GM19397 (cell line): ENCODE results near the gene RIT1.
"Not testable (repeated sequence)": the region's sequence is repeated elsewhere in the genome, so short reads cannot be mapped to it uniquely, and the experiment has no call there.

ENCODE experiments used
- ATAC-seq: cut with Tn5 transposase; IDR thresholded peaks from one replicate; pipeline ENCODE4 v1.9.1; 2021; ENCODE audit warnings: mild to moderate bottlenecking, moderate library complexity; ENCODE audit not compliant: unreplicated experiment

Gene RIT1

DNA sequence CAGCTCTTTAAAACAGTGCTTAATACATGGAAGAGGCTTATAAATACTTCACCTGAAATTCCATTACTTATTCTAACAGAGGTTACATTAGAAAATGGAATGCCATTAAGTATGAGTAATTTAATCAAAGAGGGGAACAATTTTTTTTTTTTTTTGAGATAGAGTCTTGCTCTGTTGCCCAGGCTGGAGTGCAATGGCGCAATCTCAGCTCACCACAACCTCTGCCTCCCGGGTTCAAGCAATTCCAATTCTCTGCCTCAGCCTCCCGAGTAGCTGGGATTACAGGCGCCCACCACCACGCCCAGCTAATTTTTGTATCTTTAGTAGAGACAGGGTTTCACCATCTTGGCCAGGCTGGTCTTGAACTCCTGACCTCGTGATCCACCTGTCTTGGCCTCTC is 15.5 kb downstream of the RIT1 start:
- not testable (repeated sequence) for ATAC-seq

DNA sequence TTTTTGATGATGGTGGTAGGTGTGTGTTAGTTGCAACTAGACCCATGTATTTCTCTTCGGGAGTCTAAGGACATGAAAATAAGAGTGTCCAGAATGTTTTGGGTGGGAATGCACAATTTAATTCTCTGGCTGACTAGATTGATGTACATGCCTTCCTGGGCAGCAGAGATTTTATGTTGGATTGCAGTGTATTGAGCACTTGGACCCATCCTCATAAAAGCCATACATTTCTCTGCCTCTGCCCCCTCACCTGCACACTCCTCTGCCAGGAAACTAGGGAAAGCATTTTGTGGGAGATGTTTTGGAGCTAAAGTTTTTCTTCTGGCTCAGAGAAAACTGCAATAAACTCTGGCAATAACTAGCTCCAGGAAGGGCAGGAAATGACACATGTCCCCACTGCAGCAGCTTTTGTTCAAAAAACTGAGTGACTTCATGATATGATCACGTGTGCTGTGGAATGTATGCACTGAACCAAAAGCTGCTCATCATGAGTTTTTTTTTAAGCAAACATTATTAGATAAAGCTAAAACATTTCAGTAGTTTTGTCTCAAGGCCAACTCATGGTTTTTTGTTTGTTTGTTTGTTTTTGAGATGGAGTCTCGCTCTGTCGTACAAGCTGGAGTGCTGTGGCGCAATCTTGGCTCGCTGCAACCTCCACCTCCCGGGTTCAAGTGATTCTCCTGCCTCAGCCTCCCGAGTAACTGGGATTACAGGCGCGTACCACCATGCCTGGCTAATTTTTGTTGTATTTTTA is 17.6 kb downstream of the RIT1 start:
- no peak for ATAC-seq

- ATAC-seq: no peak
Observed at GRCh38 chr1:155892796-155893195, 18.4 kb downstream of the RIT1 start.

GRCh38 chr1:155890251-155890650 is 20.9 kb downstream of the RIT1 start:
- ATAC-seq: no peak

DNA sequence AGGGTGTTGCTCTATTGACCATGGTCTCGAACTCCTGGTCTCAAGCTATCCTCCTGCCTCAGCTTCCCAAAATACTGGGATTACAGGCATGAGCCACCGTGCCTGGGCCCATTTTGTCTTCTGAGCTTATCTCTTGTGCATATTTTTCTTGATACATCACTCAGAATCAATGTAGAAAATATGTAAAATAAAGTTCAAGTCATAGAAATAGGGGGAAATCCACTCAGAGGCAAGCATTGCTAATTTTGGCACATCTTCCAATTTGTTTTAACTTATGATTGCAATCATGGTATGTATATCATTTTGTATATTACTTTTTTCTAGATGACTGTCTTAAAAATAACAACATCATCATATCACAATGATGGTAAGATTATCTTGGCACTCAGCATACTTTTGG is 21.6 kb downstream of the RIT1 start:
- no peak for ATAC-seq

DNA sequence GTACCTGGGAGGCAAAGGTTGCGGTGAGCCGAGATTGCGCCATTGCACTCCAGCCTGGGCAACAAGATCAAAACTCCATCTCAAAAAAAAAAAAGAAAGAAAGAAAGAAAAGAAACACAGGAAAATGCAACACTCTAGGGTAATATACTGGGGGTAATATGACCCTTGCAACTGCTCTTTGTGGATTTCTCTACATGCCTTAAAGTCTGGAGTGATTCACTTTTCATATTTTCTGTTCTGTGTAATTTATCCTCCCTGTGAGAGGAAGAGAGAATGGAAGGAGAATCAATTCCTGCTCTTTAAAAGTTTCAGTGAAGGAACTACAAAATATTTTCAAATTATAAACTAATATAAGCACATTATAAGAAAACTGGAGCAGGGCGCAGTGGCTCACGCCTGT is 22.7 kb downstream of the RIT1 start:
- no peak for ATAC-seq

GRCh38 chr1:155884982-155885381 is 26.2 kb downstream of the RIT1 start:
- no peak for ATAC-seq

DNA sequence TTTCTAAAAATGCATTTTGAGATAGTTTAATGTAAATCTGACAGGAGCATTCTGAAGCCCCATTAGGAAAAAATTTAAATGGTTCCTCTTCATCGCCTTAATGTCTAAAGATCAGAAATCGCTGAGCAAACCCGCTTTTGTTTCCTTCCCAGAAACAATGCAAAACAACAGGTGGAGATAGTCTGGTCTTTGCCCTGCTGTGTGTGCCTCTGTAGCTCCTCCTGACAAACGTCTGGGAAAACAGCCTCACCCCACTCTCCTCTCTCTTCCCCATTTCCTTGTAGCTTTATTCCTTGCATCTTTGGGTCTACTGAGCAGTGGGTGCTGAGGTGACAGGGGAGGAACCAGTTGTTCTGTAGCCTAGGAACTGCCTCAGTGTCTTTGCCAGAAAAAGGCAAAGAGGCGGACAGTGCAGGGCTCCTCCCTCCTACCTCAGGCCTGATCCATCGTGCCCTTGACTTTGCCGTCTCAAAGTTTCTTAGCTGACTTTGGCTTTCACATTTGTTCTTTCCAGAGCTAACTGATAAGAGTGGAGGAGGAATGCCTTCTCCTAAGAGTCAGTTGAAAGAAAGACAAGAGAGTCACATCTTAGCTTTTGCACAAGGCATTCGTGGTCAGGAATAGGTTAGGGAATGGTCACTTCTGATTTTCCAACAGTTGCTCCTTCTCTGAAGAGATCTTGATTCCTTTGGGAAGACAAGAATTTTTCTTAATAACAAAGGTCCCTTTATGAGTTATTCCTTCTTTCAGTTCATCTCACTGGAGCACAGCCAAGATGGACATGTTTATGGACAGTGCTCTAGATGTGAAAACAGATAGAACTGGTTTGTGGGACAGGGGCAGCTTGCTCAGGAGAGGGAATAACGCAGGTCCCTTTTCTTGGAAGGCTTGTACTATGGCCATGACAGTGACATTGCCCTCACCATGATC is 26.9 kb downstream of the RIT1 start:
- ATAC-seq: no peak

DNA sequence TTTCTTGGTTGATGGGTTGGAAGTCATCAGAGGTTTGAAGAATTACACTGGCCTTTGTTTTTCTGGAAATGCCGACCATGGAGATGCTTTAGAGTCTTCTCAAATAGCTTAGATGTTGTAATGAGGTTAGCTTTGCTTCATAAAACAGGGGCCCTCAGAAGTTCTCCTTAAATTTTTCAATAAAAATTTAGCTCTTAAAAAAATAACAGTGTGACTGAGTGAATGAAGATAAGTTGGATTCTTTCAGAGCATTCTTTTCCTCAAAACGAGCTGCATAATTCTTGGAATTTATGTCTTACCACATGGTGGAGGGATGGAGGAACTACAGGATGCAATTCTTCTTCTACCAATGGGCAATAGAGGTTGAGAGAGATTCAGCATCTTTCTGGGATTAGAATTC is 28.4 kb downstream of the RIT1 start:
- ATAC-seq: no peak

- no peak for ATAC-seq
Observed at GRCh38 chr1:155882235-155882634, 28.9 kb downstream of the RIT1 start.

- no peak for ATAC-seq
Observed at GRCh38 chr1:155880950-155881349, 30.2 kb downstream of the RIT1 start.

GRCh38 chr1:155880251-155880650 is 30.9 kb downstream of the RIT1 start:
- ATAC-seq: no peak

GRCh38 chr1:155877945-155878344 is 33.2 kb downstream of the RIT1 start:
- no peak for ATAC-seq

GRCh38 chr1:155873860-155874259 is 37.3 kb downstream of the RIT1 start:
- ATAC-seq: no peak

- ATAC-seq: no peak
Observed at GRCh38 chr1:155872527-155872926, 38.6 kb downstream of the RIT1 start.

DNA sequence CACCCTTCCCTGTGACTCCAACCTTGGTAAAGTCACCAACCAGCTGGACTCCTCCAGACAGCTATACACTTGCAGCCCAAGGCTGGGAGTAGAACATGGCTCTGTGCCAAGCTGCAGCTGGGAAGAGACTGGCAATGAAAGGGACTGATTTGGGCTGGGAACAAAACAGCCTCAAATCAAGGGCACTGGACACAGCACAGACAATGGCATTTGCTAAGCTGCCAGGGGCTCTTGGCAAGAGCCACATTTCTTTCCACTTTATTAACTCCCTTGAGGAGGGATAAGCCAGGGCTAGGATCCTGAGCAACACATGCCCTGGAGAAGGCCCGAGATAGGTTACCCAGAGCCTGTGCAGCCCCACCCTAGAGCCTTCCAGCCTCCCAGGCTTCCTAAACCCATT is 39.8 kb downstream of the RIT1 start:
- ATAC-seq: no peak

DNA sequence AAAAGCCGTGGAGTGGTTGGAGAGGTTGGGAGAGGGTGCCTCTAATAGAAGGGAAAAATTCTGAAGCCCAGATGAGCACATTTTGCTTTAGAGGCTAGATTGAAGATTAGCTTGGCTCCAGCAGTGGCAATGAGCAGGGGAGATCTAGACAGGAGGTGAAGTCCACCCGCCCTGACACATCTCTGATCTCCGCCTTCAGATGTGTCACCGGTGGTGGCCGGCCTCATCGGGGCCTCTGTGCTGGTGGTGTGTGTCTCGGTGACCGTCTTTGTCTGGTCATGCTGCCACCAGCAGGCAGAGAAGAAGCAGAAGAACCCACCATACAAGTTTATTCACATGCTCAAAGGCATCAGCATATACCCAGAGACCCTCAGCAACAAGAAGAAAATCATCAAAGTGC is 43.4 kb downstream of the RIT1 start:
- no peak for ATAC-seq

GRCh38 chr1:155864393-155864792 is 46.8 kb downstream of the RIT1 start:
- ATAC-seq: no peak

GRCh38 chr1:155861896-155862295 is 49.3 kb downstream of the RIT1 start:
- no peak for ATAC-seq

DNA sequence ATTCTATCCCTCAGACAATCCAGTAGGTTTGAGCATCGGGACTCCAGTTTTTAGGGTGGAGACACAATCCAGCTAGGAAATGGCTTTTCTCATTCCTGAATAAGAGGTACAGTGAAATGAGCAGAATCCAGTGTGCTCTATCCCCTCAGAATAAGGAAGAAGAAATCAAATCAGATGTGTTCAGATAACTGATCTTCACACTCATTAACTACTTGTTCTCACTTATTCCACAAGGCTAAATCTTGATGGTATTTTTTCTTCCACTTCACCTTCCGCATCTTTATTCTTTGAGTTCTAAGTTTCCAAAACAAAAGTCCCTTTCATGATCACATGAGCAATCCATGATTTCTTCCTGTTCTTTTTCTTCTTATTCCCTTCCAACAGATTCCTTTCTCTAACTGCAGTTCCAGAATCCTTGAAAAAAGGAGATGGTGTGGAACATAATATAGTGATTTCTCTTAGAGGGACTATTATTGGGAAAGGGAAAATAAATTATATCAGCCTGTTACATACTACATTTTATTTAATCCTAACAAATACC is 50.1 kb downstream of the RIT1 start:
- no peak for ATAC-seq

DNA sequence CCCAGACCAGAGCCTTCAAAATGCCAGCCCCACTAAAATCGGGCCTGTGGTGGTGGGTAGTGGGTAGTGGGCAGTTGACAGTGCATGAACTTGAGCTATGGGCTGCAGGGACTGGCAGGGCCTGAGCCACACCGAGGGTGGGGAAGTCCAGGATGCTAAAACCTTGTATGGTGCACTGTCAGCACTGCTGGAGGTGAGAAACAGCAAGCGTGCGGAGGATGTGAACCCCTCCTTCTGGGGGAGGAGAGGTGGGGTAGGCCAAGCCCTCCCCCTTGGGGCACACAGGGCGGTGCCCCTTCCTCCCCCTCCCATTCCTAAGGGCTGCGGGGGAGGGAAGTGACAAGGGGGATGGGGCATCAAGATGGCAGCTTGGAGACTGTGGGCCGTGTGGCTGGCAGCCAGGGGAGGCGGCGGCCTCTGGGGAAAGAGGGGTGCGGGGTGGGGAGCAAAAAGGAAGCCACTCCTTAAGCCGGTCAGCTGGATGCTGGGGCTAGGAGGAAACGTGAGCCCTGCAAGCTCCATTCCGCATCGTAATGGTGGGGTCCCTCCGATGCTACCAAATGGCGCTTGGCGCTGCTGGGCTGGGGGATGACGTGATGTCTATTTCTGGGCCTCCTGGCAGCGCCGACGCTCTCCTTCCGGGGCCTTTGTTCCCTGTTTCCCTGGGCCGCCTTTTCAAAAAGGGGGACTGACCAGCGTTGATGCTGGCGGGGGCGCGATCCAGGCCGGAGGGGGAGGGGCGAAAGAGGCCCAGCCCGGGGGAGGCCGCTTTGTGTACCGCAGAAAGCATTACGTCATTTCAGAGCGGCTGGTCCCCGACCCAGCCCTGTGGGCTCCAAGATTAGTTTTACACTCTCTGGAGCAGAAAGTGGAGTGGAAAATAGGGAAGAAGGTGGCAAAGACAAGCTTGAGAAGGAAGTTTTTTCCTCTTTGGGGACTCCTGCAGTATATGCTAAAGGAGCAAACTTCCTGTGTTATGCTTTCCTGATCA is 51.0 kb downstream of the RIT1 start:
- ATAC-seq: no peak
